ENCODE measurements around the gene ASCL2.

DNA sequence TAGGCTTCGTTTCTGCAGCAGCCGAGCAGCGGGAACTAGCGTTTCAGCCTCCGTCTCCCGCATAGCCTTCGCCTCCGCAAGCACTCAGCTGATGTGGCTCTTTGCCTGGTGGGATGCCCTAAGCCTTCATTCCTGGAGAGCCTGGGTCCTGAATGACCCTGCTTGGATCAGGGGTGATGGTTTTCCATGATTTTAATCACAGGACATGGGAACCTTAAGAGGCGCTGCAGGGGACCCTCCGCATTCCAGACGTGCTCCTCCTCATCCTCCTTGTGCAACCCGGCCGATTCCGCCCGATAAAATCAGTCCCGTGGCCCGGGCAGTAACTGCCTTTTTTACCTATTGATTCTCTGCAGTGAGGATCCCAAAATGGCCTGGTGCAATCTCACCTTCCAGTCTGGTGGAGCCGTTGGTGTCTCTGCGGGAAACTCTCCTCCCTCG lies 23.2 kb upstream of the ASCL2 start:
- TF ChIP-seq, protein P1, sequence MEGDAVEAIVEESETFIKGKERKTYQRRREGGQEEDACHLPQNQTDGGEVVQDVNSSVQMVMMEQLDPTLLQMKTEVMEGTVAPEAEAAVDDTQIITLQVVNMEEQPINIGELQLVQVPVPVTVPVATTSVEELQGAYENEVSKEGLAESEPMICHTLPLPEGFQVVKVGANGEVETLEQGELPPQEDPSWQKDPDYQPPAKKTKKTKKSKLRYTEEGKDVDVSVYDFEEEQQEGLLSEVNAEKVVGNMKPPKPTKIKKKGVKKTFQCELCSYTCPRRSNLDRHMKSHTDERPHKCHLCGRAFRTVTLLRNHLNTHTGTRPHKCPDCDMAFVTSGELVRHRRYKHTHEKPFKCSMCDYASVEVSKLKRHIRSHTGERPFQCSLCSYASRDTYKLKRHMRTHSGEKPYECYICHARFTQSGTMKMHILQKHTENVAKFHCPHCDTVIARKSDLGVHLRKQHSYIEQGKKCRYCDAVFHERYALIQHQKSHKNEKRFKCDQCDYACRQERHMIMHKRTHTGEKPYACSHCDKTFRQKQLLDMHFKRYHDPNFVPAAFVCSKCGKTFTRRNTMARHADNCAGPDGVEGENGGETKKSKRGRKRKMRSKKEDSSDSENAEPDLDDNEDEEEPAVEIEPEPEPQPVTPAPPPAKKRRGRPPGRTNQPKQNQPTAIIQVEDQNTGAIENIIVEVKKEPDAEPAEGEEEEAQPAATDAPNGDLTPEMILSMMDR (IDR thresholded peaks at IDR 0.05): no peak
- TF ChIP-seq POLR2A (IDR thresholded peaks at IDR 0.05) (no peak), POLR2AphosphoS5 (IDR thresholded peaks at IDR 0.05) (no peak)
